AG09319 (cell line): ENCODE measurements around the gene MADCAM1.

Experiments used
- DNase-seq: peaks from one replicate; pipeline ENCODE4 v3.0.0-alpha.2; 2010; ENCODE audit warnings: low read depth; ENCODE audit errors: extremely low read depth
- TF ChIP-seq, protein P1 (sequence below): IDR thresholded peaks from 2 replicates; pipeline ENCODE4 v1.5.1; 2011; ENCODE audit warnings: low read depth, mild to moderate bottlenecking, inconsistent platforms, low read length, moderate library complexity

MADCAM1 gene

GRCh38 chr19:497869-498510 is 1.7 kb downstream of the MADCAM1 start:
- no peak for DNase-seq
- TF ChIP-seq, protein P1, sequence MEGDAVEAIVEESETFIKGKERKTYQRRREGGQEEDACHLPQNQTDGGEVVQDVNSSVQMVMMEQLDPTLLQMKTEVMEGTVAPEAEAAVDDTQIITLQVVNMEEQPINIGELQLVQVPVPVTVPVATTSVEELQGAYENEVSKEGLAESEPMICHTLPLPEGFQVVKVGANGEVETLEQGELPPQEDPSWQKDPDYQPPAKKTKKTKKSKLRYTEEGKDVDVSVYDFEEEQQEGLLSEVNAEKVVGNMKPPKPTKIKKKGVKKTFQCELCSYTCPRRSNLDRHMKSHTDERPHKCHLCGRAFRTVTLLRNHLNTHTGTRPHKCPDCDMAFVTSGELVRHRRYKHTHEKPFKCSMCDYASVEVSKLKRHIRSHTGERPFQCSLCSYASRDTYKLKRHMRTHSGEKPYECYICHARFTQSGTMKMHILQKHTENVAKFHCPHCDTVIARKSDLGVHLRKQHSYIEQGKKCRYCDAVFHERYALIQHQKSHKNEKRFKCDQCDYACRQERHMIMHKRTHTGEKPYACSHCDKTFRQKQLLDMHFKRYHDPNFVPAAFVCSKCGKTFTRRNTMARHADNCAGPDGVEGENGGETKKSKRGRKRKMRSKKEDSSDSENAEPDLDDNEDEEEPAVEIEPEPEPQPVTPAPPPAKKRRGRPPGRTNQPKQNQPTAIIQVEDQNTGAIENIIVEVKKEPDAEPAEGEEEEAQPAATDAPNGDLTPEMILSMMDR = no peak

- TF ChIP-seq, protein P1 = no peak
- no peak for DNase-seq
Measured at GRCh38 chr19:498511-498891, 2.2 kb downstream of the MADCAM1 start.

- no peak for DNase-seq
- TF ChIP-seq, protein P1 = no peak
Measured at GRCh38 chr19:498977-499623, 2.8 kb downstream of the MADCAM1 start.

- DNase-seq = no peak
- TF ChIP-seq, protein P1 = no peak
Measured at GRCh38 chr19:501646-502045, 5.4 kb downstream of the MADCAM1 start.

DNA sequence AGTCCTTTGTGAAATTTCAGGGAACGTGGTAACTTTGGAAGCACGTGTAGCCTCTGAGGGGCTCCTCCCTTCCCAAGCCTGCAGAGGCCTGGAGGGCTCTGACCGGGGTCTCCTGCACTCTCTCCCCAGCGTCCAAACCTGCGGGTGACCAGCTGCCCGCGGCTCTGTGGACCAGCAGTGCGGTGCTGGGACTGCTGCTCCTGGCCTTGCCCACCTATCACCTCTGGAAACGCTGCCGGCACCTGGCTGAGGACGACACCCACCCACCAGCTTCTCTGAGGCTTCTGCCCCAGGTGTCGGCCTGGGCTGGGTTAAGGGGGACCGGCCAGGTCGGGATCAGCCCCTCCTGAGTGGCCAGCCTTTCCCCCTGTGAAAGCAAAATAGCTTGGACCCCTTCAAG is 8.3 kb downstream of the MADCAM1 start:
- TF ChIP-seq, protein P1 = no peak
- no peak for DNase-seq

- TF ChIP-seq, protein P1 = peak; percentile 98
- DNase-seq = peak; percentile 80
Measured at GRCh38 chr19:506404-507285, 10.4 kb downstream of the MADCAM1 start.
